ENCODE data around the gene ELF1.

DNA sequence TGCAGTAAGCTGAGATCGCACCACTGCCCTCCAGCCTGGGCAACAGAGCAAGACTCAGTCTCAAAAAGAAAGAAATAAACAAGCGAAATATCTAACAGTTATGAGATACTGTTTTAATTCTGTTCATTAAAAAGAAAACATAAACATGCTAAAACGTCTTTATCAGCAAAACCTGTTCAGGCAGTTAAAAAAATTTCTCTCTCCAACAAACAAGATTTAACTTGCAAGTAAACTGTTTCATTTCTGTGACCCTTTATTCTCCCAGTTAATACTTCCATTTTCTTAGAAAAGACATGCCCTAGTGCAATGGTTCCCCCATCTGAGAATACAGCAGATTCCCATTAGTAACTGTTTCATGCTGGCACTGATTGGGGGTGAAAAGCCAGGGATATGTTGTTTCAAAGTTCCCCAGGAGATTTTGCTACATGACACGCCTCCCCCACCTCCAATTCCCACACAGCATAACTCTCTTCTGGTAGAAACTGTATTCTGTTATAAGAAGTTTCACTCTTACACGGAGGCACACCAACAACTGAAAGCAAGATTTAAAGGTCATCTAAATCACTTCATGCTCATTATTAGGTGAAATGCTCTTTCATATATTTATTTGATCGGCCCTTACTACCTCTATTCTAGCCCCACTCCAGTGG is 24.4 kb downstream of the ELF1 start:
- TF ChIP-seq, protein P1, sequence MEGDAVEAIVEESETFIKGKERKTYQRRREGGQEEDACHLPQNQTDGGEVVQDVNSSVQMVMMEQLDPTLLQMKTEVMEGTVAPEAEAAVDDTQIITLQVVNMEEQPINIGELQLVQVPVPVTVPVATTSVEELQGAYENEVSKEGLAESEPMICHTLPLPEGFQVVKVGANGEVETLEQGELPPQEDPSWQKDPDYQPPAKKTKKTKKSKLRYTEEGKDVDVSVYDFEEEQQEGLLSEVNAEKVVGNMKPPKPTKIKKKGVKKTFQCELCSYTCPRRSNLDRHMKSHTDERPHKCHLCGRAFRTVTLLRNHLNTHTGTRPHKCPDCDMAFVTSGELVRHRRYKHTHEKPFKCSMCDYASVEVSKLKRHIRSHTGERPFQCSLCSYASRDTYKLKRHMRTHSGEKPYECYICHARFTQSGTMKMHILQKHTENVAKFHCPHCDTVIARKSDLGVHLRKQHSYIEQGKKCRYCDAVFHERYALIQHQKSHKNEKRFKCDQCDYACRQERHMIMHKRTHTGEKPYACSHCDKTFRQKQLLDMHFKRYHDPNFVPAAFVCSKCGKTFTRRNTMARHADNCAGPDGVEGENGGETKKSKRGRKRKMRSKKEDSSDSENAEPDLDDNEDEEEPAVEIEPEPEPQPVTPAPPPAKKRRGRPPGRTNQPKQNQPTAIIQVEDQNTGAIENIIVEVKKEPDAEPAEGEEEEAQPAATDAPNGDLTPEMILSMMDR (conservative IDR thresholded peaks at IDR 0.05; ENCODE audit: low read depth, low read length), result no peak
- no peak for TF ChIP-seq EZH2phosphoT487 (IDR thresholded peaks at IDR 0.05; ENCODE audit: borderline replicate concordance, low read length)

All from PC-3 (cell line).